ENCODE measurements around the gene GNB4. TPM values are rescaled to one million over a fixed set of nuclear protein-coding genes. Genes with fewer than 3 reads are reported as not detected.

GNB4 gene
- total and polyA plus RNA-seq, 9 of the 15 experiments (the other 6 are each of a cell fraction or from before 2014, with no cell fraction given), result 6.8 to 36.7 (median 21.4) TPM

- 0 out of 2 replicates have a peak, but pooled peaks have one; percentile 13 for TF ChIP-seq ZNF592 (IDR thresholded peaks at IDR 0.05)
- no peak for TF ChIP-seq AFF1 (IDR thresholded peaks at IDR 0.05; ENCODE audit: low read depth in 1 of 2, partially characterized antibody in 2 of 2)
- TF ChIP-seq ZNF232 (CRISPR knock-in tag; IDR thresholded peaks at IDR 0.05), result no peak
- no peak for TF ChIP-seq PPARD (CRISPR knock-in tag; IDR thresholded peaks at IDR 0.05)
Measured at GRCh38 chr3:179348325-179349013, 102.8 kb downstream of the GNB4 start (continued).

Measured in K562 (cell line).